ENCODE results near the gene ATP1A1. TPM values are rescaled to one million over a fixed set of nuclear protein-coding genes. Genes with fewer than 3 reads are reported as not detected.

ATP1A1 gene
- polyA plus RNA-seq, 1 donor = 125 TPM

- DNase-seq = no peak
Observed at GRCh38 chr1:116415200-116415698, 42.2 kb downstream of the ATP1A1 start.

- DNase-seq = no peak
Observed at GRCh38 chr1:116415699-116416533, 42.9 kb downstream of the ATP1A1 start.

GRCh38 chr1:116416854-116417513, 43.9 kb downstream of the ATP1A1 start:
- DNase-seq = no peak

- DNase-seq = no peak
Observed at GRCh38 chr1:116417678-116418077, 44.6 kb downstream of the ATP1A1 start.

- DNase-seq = peak; percentile 87
Observed at GRCh38 chr1:116418091-116418830, 45.2 kb downstream of the ATP1A1 start.

- DNase-seq = no peak
Observed at GRCh38 chr1:116420417-116421200, 47.6 kb downstream of the ATP1A1 start.

GRCh38 chr1:116424438-116424837, 51.4 kb downstream of the ATP1A1 start:
- no peak for DNase-seq

- DNase-seq = no peak
Observed at GRCh38 chr1:116424863-116425262, 51.8 kb downstream of the ATP1A1 start.

GRCh38 chr1:116425987-116426386, 52.9 kb downstream of the ATP1A1 start:
- no peak for DNase-seq

GRCh38 chr1:116426401-116426800, 53.4 kb downstream of the ATP1A1 start:
- no peak for DNase-seq

- no peak for DNase-seq
Observed at GRCh38 chr1:116428576-116428975, 55.5 kb downstream of the ATP1A1 start.

- DNase-seq = no peak
Observed at GRCh38 chr1:116429821-116430374, 56.9 kb downstream of the ATP1A1 start.

- DNase-seq = no peak
Observed at GRCh38 chr1:116431870-116432500, 58.9 kb downstream of the ATP1A1 start.

GRCh38 chr1:116432655-116433265, 59.7 kb downstream of the ATP1A1 start:
- DNase-seq = no peak

GRCh38 chr1:116433275-116434257, 60.5 kb downstream of the ATP1A1 start:
- DNase-seq = no peak

- no peak for DNase-seq
Observed at GRCh38 chr1:116434849-116435248, 61.8 kb downstream of the ATP1A1 start.

- DNase-seq = no peak
Observed at GRCh38 chr1:116435806-116436610, 63.0 kb downstream of the ATP1A1 start.

GRCh38 chr1:116436611-116436970, 63.5 kb downstream of the ATP1A1 start:
- no peak for DNase-seq

- no peak for DNase-seq
Observed at GRCh38 chr1:116439701-116440100, 66.7 kb downstream of the ATP1A1 start.
